GM18526 (cell line): Measurements from ENCODE around the gene NCK2.

Experiments used
- POLR2A ChIP-seq: IDR thresholded peaks from 3 replicates; pipeline ENCODE4 v1.6.1; 2011; ENCODE audit not compliant: insufficient read length; ENCODE audit errors: extremely low read depth

Gene NCK2

GRCh38 chr2:105895990-105896764, 151.5 kb downstream of the NCK2 start:
- no peak for TF ChIP-seq POLR2A

DNA sequence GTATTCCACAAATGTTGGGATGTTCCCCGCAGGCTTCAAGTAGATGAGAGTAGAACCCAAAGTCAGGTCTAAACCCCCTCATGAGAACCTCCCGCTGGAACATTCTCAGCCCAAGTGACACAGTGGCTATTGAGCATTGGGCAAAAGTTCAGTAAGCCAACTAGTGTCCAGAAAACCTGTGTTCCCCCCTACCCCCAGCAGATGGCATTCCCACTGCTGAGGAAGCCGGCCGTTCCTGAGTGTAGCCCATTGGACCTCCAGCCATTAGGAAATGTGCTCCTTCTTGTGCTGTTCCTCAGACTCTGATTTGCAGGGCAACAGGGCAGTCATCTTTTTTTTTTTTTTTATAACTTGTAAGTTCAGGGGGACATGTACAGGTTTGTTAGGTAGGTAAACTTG, 152.1 kb downstream of the NCK2 start:
- TF ChIP-seq POLR2A: no peak

GRCh38 chr2:105903051-105903674, 158.5 kb downstream of the NCK2 start:
- TF ChIP-seq POLR2A: no peak

DNA sequence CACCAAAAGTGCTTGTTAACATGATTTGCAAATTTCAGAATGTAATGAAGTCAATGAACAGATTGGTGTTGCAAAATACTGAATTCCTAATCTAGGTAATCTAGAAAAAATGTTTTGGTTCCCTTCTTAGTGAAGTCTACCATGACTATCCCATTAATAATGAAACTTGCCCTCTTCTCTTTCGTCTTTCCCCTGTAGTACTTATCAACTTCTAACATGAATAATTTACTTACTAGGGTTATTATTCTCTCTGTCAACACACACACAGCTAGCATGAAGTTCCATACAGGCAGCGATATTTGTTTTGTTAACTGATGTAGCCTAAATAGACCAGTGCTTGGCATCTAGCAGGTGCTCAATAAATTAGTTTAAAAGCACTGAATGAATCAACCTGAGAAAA, 160.2 kb downstream of the NCK2 start:
- TF ChIP-seq POLR2A: no peak

- no peak for TF ChIP-seq POLR2A
These were observed 161.8 kb downstream of the NCK2 start for GRCh38 chr2:105906481-105906880.

- TF ChIP-seq POLR2A: no peak
These were observed 162.5 kb downstream of the NCK2 start for GRCh38 chr2:105907184-105907583.

DNA sequence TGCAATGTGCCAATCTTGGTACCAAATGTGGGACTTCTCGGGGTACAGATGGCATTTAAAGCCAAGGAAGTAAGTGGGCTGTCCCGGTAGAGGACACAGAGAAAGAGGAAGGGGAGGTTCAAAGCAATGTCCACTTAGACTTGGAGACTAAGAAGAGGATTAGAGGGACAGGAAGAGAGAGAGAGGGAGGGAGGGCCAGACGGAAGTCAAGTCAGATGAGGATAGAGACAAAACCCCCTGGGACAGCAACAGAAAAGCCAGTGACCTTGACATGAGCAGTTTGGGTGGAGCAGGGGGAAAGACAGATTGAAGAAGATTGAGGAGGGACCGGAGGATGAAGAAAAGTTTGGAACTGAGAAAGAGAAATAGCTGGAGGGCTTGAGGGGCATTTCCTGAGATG, 164.5 kb downstream of the NCK2 start:
- TF ChIP-seq POLR2A: no peak

DNA sequence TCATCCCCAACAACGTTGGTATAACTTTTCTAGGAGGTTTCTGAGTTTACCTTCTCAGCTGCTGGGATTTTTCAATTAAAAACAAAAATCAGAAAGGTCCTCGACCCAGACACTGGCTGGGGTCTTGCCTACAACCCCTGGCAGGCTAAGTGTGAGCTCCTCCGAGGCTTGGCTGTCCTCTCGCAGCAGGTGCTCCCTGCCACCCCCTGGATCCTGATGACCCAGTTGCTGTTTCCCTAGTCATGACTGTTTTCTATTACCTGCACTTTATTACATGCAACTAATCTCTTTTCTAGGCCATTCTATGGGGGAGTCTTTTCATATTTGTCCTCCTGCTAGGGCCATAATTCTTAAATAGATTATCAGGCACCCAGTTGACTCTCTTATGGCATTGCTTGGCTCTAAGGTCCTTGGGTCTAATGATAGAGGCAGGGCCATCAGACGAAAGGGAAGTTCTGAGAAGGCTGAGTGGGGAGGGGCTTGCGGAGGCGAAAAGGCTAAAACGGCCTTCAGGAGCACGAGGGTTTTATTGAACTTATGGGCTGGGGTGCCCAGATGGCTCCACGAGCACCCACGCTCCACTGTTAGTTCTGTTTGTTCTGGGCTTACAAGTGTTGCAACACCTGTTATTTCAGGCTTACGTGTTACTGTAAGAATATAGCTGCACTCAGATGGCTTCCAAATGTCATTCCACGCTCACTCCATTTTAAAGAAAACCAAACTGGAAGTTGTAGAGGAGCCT, 166.0 kb downstream of the NCK2 start:
- TF ChIP-seq POLR2A: no peak

- TF ChIP-seq POLR2A: no peak
These were observed 166.7 kb downstream of the NCK2 start for GRCh38 chr2:105911425-105911824.

- no peak for TF ChIP-seq POLR2A
These were observed 167.4 kb downstream of the NCK2 start for GRCh38 chr2:105912081-105912480.

DNA sequence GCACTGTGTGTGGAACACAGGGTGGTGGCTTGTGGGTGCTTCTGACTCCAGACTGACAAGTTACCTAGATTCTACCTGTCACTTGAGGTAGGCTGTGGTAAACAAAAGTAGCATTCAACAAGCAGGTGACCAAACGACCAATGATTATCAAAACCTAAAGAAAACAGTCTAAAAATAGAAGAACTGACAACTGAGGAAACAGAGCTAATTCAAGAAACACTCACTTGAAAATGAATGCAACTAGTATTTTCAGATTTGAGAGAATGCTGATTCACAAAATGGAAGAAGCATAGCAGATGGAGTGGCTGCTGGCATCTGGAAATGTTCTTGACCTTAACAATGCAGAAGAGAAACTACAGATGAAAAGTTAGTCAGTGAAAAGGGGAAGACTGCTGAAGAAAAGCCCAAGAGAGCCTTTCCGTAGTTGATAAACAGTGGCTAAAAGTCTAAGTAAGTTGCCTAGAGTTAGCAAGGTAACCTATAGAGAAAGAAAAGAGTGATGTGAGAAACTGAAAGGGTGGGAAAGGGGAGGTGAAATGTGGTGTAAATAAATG, 170.4 kb downstream of the NCK2 start:
- TF ChIP-seq POLR2A: no peak

DNA sequence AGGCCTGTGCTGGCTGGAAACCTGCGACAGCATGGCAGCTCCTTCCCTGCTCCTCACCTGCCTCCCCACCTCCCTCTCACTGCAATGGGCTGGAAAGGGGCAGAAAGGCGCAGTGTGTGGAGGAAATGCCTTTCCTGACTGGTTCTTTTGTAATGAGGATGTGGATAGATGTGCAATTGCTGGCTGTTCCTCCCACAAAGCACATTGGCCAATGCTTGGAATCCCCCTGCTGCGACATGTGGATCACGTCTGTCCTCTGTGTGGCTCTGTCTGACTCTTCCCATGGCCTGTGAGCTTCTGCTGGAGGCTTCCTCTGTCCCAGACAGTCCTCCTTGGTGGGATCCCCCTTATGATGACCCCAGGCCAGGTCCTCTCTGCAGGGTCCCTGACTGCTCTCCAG, 172.5 kb downstream of the NCK2 start:
- no peak for TF ChIP-seq POLR2A

DNA sequence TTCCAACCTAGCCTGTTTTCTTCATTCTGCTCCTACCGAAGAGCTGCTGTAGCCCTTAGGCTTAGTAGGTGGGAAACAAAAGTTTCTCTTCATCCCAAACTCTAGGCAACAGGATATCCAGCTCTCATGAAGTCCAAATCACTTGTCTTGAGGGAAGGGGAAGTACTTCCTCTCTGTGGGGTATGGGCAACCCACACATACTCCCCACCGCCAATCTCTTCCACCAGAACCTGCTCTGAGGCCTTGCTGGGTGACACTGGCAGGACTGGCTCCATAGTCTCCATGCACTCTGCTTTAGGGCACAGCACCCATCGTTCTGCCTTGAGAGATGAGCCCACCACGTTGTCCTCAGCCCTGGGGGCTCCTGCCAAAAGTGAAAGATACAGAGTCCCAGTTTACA, 173.0 kb downstream of the NCK2 start:
- TF ChIP-seq POLR2A: no peak

DNA sequence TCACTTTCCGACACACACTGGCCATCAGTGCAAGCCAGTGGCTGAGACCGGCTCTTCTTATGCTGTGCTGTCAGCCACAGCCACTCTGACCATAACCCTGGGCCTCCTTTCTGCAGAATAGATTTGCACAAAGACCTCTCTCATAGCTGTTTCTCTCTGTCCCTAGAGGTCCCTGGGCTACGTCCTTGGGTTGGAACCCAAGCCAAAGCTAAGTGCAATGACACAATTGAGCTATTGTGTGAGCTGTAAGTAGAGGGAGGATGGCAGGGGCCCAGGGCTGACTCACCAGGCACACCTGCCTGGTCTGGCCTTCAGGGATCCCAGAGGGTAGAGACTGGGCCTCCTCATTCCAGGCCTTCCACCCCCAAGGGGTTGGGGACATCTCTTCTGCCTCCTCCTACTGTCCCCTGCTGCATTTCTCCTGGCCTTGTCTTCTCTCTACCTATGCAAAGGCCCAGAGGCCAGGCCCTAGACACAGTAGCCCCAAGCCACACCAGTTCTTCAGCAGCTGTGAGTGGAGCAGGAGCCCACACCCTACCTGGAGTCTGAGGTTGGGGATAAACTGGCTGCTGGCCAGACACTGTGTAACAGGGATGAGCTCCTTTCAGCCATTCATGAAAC, 174.6 kb downstream of the NCK2 start:
- no peak for TF ChIP-seq POLR2A

DNA sequence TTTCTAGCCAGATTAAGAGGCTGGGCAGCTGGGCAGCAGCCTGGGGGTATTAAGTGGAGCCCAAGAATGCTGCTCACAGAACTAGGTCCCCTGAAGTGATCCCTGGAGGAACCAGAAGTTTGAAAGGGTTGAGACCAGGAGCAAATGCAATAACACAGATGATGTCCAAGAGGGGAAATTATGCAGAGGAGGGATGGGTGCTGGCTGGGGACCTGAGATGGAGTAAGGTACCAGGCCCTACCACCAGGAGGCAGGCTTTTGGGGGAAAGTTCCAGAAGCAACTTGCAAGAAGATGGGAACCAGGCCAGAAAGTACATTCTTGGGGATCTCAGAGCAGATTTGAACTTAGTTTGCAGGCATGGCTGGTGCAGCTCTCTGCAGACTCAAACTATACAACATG, 175.1 kb downstream of the NCK2 start:
- TF ChIP-seq POLR2A: no peak
